ENCODE measurements around the gene SPAG7. TPM values are rescaled to one million over a fixed set of nuclear protein-coding genes. Genes with fewer than 3 reads are reported as not detected.

The SPAG7 gene
- polyA plus RNA-seq (ENCODE audit: insufficient read length in 10 of 10) = 100 to 1,000 TPM in 2 of 10 donors, 10 to 100 TPM in 8; 78.8 to 113 (median 81.3) TPM
- long read RNA-seq, donor 1, transcript SPAG7-201 (7 exons, 1,058 nt) = major isoform, 34 of 43 reads
- long read RNA-seq, donor 1, partial matches to known transcripts = 6 of 43 reads
- long read RNA-seq, donor 1, other reads (novel, unspliced or antisense) = 0 of 43 reads
- long read RNA-seq, donor 2, transcript SPAG7-201 (7 exons, 1,058 nt) = major isoform, 38 of 40 reads
- long read RNA-seq, donor 2, partial matches to known transcripts = 0 of 40 reads
- long read RNA-seq, donor 2, other reads (novel, unspliced or antisense) = 0 of 40 reads
- long read RNA-seq, donor 3 = 0 reads
- long read RNA-seq, donor 4, transcript SPAG7-201 (7 exons, 1,058 nt) = major isoform, 30 of 30 reads
- long read RNA-seq, donor 4, partial matches to known transcripts = 0 of 30 reads
- long read RNA-seq, donor 4, other reads (novel, unspliced or antisense) = 0 of 30 reads
- long read RNA-seq, donor 5, transcript SPAG7-201 (7 exons, 1,058 nt) = major isoform, 44 of 55 reads
- long read RNA-seq, donor 5, transcript SPAG7-207 (6 exons, 1,094 nt) = minor isoform, 6 of 55 reads
- long read RNA-seq, donor 5, partial matches to known transcripts = 5 of 55 reads
- long read RNA-seq, donor 5, other reads (novel, unspliced or antisense) = 0 of 55 reads
- long read RNA-seq, donor 6, transcript SPAG7-201 (7 exons, 1,058 nt) = major isoform, 58 of 71 reads
- long read RNA-seq, donor 6, partial matches to known transcripts = 9 of 71 reads
- long read RNA-seq, donor 6, other reads (novel, unspliced or antisense) = 0 of 71 reads
- long read RNA-seq, donor 7, transcript SPAG7-201 (7 exons, 1,058 nt) = major isoform, 14 of 17 reads
- long read RNA-seq, donor 7, partial matches to known transcripts = 0 of 17 reads
- long read RNA-seq, donor 7, other reads (novel, unspliced or antisense) = 0 of 17 reads
- long read RNA-seq, donor 8, transcript SPAG7-201 (7 exons, 1,058 nt) = major isoform, 19 of 25 reads
- long read RNA-seq, donor 8, partial matches to known transcripts = 5 of 25 reads
- long read RNA-seq, donor 8, other reads (novel, unspliced or antisense) = 0 of 25 reads
- long read RNA-seq, donor 9, partial matches to known transcripts = 0 of 5 reads
- long read RNA-seq, donor 9, other reads (novel, unspliced or antisense) = 0 of 5 reads

GRCh38 chr17:4967539-4968485 lies at the start of gene SPAG7:
TSS of gene SPAG7 (minus strand) at chr17:4967817. CDS start at chr17:4967804, 13 bp downstream.
- DNase-seq = peak; percentile 97 to 100 (median 99)

- no peak for DNase-seq
These were observed 46.7 kb upstream of the SPAG7 start for GRCh38 chr17:5014357-5014756.

DNA sequence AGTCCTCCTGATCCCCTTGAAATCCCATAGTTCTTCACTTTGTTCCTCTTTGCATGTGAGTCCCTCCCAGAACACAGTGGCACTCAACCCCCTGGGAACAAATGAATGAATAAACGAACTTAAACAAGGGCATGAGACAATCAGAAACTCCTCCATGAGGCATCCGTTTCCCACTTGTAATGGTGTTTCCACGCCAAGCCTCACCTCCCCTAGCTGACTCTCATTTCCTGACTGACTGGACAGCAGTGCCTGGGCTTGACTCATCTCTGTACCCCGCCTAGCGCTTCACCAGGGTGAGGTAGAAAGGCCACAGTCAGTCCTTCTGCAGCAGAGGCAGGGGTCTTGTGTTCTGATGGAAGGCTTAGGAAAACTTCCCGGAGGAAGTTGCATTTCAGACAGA lies 44.3 kb upstream of the SPAG7 start:
- DNase-seq = no peak

DNA sequence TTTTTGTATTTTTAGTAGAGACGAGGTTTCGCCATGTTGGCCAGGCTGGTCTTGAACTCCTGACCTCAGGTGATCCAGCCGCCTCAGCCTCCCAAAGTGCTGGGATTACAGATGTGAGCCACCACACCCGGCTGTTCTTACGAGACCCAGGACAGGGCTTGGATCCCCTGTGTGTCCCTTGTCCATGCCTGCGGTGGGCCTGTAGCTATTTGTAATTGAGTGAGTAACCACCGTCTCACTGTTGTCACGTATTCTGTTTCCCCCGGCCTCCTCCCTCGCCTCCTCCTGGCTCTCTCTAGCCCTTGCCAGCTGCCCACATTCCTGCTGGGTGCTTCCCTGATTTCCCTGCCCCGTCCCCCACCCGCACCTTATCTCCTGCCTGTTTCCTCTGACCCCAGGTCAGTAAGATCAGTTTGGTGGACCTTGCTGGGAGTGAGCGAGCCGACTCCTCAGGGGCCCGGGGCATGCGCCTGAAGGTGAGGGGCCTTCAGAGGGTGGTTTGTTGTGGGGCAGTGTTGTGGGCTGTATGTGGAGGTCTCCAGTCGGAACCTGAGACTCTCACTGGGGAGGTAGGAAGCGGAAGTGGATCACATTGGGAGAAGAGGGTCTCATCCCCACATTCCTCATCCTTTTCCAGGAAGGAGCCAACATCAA lies 35.7 kb upstream of the SPAG7 start:
- no peak for DNase-seq

DNA sequence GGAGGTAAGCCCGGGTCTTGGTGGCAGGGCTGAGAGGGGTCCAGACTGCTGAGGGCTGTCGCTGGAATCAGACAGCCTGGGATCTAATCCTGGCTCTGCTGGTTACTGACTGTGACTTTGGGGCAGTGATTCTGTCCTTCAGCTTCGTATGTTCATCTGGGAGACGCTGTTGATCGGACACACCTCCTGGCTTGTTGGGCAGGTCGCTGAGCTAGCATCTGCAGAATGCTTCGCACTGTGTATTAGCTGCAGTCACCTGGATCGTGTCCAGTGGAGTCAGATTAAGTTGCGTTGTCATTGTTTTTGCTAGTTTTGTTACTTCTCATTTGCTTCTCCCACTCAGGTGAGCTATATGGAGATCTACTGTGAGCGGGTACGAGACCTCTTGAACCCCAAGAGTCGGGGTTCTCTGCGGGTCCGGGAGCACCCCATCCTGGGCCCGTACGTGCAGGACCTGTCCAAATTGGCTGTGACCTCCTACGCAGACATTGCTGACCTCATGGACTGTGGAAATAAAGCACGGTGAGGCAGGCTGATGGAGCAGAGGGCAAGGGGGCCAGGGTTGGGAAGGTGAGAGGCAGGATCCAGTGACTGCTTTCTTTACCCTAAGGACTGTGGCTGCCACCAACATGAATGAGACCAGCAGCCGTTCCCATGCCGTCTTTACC lies 34.6 kb upstream of the SPAG7 start:
- no peak for DNase-seq

DNA sequence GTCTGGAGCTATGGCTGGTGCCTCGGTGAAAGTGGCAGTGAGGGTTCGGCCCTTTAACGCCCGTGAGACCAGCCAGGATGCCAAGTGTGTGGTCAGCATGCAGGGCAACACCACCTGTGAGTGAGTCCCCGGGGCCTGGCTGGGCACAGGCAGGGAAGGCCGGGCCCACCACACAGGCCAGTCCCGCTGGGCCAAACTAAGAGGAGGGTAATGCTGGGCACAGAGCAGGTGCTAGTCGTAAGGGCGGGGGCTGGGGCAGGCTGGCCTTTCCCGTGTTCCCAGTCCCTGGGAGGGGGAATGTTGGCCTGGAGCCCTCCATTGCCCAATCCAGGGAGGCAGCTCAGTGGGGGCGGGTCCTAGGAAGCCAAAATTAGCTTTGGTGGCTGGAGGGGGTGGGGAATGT lies 32.6 kb upstream of the SPAG7 start:
- DNase-seq = peak in 2 of 3 donors; percentile 33 to 65

- no peak for DNase-seq
These were observed 31.9 kb upstream of the SPAG7 start for GRCh38 chr17:4999430-5000093.

GRCh38 chr17:4998732-4999429 lies 31.3 kb upstream of the SPAG7 start:
- DNase-seq = no peak

GRCh38 chr17:4998027-4998731 lies 30.6 kb upstream of the SPAG7 start:
- DNase-seq = peak in 1 of 3 donors; percentile 62

- peak; percentile 91 to 98 (median 94) for DNase-seq
These were observed 29.8 kb upstream of the SPAG7 start, which contains the start of the genes INCA1 and KIF1C for GRCh38 chr17:4997302-4998026. TSS of gene INCA1 (minus strand) at chr17:4997522. CDS start at chr17:4994437, 3,085 bp downstream. TSS of gene KIF1C (plus strand) at chr17:4997950. CDS start at chr17:5000247, 2,297 bp downstream.

DNA sequence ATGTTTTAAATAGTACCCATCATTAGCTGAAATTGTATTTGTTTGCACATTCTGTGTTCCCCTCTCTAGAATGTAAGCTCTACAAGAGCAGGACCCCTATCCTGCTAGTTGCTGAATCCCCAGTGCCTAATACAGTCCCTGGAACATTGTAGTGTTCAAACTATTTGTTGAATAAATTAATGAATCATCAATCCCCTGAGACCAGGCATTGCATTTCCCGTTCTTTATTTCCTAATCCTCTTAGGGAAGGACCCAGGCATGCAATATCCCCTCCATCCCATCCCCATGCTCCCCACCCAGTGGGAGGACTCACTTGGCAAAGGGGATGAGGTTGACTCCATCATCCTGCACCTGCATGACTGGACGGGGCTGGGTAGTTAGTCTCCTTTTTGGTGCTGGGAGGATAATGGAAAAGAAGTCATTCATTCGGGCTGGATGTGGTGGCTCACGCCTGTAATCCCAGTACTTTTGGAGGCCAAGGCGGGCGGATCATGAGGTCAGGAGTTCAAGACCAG lies 26.5 kb upstream of the SPAG7 start:
- no peak for DNase-seq

GRCh38 chr17:4987767-4988567 lies 20.4 kb upstream of the SPAG7 start:
- peak in 2 of 3 donors; percentile 36 to 80 for DNase-seq

DNA sequence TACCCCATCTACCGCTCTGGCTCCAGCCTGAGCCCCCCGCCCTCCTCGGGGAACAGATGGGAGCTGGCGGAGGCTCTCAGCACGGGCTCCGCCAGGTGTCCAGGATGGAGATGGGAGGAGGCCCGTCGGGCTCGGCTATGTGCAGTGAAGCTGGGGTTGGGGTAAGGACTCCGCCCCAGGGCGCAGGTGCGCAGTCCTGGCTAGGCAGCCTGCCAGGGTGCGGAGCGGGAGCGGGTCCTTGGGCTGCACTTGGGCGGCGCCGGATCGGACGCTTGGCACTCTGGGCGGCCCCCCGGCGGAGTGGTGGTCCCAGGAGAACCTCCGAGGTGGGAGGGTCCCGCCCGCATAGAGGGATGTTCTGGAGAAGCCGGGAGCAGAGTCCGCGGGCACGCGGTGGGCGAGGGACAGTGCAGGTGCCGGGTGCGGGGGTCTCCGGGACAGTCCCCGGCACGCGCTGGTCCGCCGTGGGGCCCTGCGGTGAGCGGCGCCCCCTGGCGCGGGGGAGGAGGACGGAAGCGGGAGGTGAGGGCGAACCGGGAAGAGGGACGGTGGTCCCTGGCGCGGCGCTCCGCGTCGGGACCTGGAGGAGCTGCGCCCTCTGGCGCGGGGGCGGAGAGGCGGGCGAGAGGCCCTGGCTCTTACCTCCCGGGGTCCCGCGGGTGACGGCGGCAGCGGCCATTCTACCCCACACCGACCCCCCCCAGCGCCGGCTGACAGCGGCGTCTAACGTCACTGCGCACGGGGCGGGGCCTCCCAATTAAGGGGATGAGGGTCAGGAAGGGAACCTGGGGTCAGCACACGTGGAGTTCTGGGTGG lies 19.5 kb upstream of the SPAG7 start, which contains the start of gene CAMTA2:
CAMTA2 (minus strand) TSS at position 725 of the 816 bp plus-strand sequence. CDS start 1,453 bp downstream, outside the sequence.
- DNase-seq = peak; percentile 81 to 96 (median 87)

DNA sequence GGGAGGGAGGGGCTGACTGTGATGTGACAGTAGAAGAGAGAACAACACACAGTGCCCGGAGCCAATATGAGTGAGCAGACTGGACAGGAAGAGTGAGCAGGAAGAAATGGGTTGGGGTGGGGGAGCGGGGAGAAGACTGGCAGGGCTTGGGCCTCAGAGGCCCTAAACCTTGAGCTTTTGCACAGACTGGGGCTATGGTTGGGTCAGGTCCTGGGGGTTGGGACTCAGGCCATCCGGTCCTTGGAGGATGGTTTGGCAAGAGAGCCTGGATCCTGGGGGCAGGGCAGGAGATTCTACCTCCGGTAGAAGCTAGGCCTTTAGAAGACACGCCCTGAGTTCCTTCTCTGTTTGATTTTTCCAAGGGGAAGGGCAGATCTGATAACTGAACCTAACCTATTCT lies 18.8 kb upstream of the SPAG7 start:
- DNase-seq = no peak

DNA sequence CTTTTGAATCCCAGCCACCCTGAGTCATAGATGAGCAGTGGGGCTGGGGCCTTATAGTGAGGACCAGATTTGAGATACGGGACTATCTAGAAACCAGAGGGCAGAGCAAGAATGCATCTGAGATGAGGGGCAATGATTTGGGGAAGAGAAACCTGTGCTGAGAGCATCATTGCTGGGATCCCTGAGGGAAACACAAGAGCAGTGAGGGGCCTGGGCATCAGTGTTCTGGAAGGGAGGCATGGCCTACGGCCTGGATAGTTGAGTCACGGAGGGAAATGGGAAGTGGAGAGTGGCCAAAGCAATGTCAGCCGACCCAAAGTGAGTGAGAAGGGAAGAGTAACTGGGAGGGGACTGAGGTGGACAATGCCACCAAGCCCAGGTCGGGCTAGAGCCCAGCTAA lies 14.7 kb upstream of the SPAG7 start:
- no peak for DNase-seq
